HepG2 (cell line): ENCODE measurements around the gene MED15. TPM values are rescaled to one million over a fixed set of nuclear protein-coding genes. Genes with fewer than 3 reads are reported as not detected.

Experiments used
- AHDC1 ChIP-seq: sonication (generic); formaldehyde crosslinking; IDR thresholded peaks from 2 replicates; pipeline ENCODE4 v1.5.1; 2020; ENCODE audit warnings: mild to moderate bottlenecking, missing genetic modification reagents, borderline replicate concordance
- ASH2L ChIP-seq: fragments of 300-600, 200-600 bp; sonication (generic); IDR thresholded peaks from 2 replicates; pipeline ENCODE4 v1.7.0; 2017; ENCODE audit warnings: low read depth, mild to moderate bottlenecking, moderate library complexity, mixed read lengths, low read length; ENCODE audit not compliant: insufficient read length
- ATF7 ChIP-seq, 2 experiments: fragments of 450-650 bp in 1 of 2; sonication (generic) in 1 of 2; formaldehyde crosslinking in 1 of 2; IDR thresholded peaks; 2 replicates each; pipeline versions ENCODE4 v1.4.0 to v1.6.1; 2016 to 2020; ENCODE audit warnings: antibody characterized with exemption in 1 of 2, mild to moderate bottlenecking in 1 of 2, missing genetic modification reagents in 1 of 2
- BHLHE40 ChIP-seq: IDR thresholded peaks from 2 replicates; pipeline ENCODE4 v1.6.1; 2011; ENCODE audit warnings: low read length, improper control_type of control experiment
- FOSL2 ChIP-seq: sonication (generic); formaldehyde crosslinking; IDR thresholded peaks from 2 replicates; pipeline ENCODE4 v1.4.0; 2020; ENCODE audit warnings: missing genetic modification reagents
- HDAC1 ChIP-seq: sonication (generic); formaldehyde crosslinking; IDR thresholded peaks from 2 replicates; pipeline ENCODE4 v1.5.1; 2020; ENCODE audit warnings: mild to moderate bottlenecking, missing genetic modification reagents
- KAT8 ChIP-seq: IDR thresholded peaks from 2 replicates; pipeline ENCODE4 v1.6.1; 2016; ENCODE audit warnings: missing genetic modification reagents, missing compliant biosample characterization
- SAFB2 ChIP-seq: sonication (generic); formaldehyde crosslinking; IDR thresholded peaks from 2 replicates; pipeline ENCODE4 v1.5.1; 2020; ENCODE audit warnings: missing genetic modification reagents, low read depth, mild to moderate bottlenecking, borderline replicate concordance
- TMF1 ChIP-seq: sonication (generic); formaldehyde crosslinking; IDR thresholded peaks from 2 replicates; pipeline ENCODE4 v1.8.1; 2022; ENCODE audit warnings: low read depth, missing genetic modification reagents
- ZMYM4 ChIP-seq: sonication (generic); formaldehyde crosslinking; IDR thresholded peaks from 2 replicates; pipeline ENCODE4 v1.8.1; 2023; ENCODE audit warnings: mild to moderate bottlenecking, missing genetic modification reagents
- ZNF136 ChIP-seq: sonication (generic); formaldehyde crosslinking; IDR thresholded peaks from 2 replicates; pipeline ENCODE4 v1.8.1; 2022; ENCODE audit warnings: low read depth, mild to moderate bottlenecking, moderate library complexity, missing genetic modification reagents
- ZNF75D ChIP-seq: sonication (generic); formaldehyde crosslinking; IDR thresholded peaks from 2 replicates; pipeline ENCODE4 v1.8.1; 2023; ENCODE audit warnings: missing genetic modification reagents, mild to moderate bottlenecking, borderline replicate concordance
- ZNF772 ChIP-seq: sonication (generic); formaldehyde crosslinking; IDR thresholded peaks from 2 replicates; pipeline ENCODE4 v1.5.0; 2020; ENCODE audit warnings: mild to moderate bottlenecking, missing genetic modification reagents
- ZNF839 ChIP-seq: sonication (generic); formaldehyde crosslinking; IDR thresholded peaks from 2 replicates; pipeline ENCODE4 v1.4.0; 2020; ENCODE audit warnings: missing genetic modification reagents, mild to moderate bottlenecking, borderline replicate concordance
- polyA plus RNA-seq, 8 experiments: library from polyadenylated mRNA; depleted of rRNA in 3 of 8; stranded (reverse) in 7 of 8; unstranded in 1 of 8; fragments of >200 nt; fragmentation: Illumina TruSeq in 4 of 8; extraction: Trizol in 4 of 8; gene quantifications; 2 replicates each; pipeline versions ENCODE4 v1.2.1 to v1.2.3, GENCODE V29; 2011 to 2016; ENCODE audit warnings: low read depth in 4 of 8, missing spikeins in 1 of 8, mixed read lengths in 1 of 8; ENCODE audit not compliant: insufficient read depth in 1 of 8
- total RNA-seq, 5 experiments: library from RNA; depleted of rRNA; stranded (reverse); fragments of >200 nt; fragmentation: Illumina TruSeq; extraction: Trizol; gene quantifications; 2 replicates each; pipeline ENCODE4 v1.2.3, GENCODE V29; 2016; ENCODE audit warnings: low read depth in 1 of 5
- TF ChIP-seq, protein P1 (sequence below): sonication (generic); formaldehyde crosslinking; IDR thresholded peaks from 2 replicates; pipeline ENCODE4 v1.4.0; 2020; ENCODE audit warnings: missing genetic modification reagents
- TF ChIP-seq, protein P2 (sequence below): IDR thresholded peaks from 2 replicates; pipeline ENCODE4 v1.6.1; 2016
- TF ChIP-seq, protein P3 (sequence below): sonication (generic); formaldehyde crosslinking; IDR thresholded peaks from 2 replicates; pipeline ENCODE4 v1.5.1; 2020; ENCODE audit warnings: missing genetic modification reagents, mild to moderate bottlenecking, borderline replicate concordance

Gene MED15
- total and polyA plus RNA-seq, 2 of the 13 experiments (the other 11 are each of a cell fraction or from before 2014, with no cell fraction given): 14.3 to 27.0 TPM

DNA sequence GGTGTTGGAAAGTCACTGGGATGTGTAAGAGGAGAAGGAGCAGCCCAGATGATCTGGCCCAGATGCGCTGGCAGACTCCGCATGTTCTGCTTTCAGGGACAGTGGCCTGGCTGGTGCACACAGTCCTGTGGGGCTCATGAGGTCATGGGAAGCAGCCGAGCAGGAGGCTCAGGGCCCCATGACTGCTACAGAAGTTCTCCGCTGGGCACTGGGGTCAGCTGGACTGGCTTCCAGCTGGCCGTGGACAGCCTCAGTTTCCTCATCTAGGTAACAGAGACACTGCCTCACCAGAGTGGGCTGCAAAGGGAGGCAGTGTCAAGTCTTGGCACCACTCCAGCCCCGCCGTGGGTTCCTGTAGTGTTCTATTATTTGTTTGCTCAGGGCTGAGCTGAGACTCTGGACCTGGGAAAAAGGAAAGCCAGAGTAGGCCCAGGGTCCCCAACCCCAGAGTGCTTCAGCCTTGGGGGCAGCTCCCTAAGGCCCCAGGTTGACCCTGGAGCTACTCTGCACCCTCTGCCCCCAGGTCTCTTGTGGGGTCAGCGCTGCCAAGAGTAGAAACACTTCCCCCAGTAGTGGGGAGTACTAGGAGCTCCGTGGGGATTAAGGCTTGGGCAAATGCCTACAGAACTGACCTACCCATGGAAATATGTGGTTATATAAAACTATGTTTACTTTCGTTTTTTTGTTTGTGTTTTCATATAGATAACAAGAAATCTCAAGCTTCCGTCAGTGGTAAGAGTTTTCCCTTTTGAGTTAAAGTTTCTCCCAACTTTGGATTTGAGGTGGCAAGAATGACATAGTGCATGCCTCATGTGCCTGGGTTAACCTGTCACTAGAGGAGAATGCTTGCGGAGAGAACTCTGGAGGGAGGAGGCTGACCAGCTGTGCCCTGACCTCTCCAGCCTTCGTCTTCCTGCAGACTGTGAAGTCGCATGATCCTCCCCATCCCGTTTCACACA, 45.3 kb downstream of the MED15 start (continued):
- TF ChIP-seq, protein P1, sequence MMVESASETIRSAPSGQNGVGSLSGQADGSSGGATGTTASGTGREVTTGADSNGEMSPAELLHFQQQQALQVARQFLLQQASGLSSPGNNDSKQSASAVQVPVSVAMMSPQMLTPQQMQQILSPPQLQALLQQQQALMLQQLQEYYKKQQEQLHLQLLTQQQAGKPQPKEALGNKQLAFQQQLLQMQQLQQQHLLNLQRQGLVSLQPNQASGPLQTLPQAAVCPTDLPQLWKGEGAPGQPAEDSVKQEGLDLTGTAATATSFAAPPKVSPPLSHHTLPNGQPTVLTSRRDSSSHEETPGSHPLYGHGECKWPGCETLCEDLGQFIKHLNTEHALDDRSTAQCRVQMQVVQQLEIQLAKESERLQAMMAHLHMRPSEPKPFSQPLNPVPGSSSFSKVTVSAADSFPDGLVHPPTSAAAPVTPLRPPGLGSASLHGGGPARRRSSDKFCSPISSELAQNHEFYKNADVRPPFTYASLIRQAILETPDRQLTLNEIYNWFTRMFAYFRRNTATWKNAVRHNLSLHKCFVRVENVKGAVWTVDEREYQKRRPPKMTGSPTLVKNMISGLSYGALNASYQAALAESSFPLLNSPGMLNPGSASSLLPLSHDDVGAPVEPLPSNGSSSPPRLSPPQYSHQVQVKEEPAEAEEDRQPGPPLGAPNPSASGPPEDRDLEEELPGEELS (CRISPR knock-in tag): peak; percentile 35
- peak; percentile 57; the same call in 1 of the 2 replicates for TF ChIP-seq AHDC1 (CRISPR knock-in tag)
- TF ChIP-seq ATF7 (IDR thresholded peaks at IDR 0.05): 0 out of 2 replicates have a peak, but pooled peaks have one; percentile 9
- no peak; the same call in 1 of the 2 replicates for TF ChIP-seq ATF7 (CRISPR knock-in tag; IDR thresholded peaks at IDR 0.05)
- peak; percentile 42; the same call in 1 of the 2 replicates for TF ChIP-seq FOSL2 (CRISPR knock-in tag)
- TF ChIP-seq HDAC1 (CRISPR knock-in tag): peak; percentile 19; the same call in 1 of the 2 replicates
- TF ChIP-seq ZMYM4 (CRISPR knock-in tag): 0 out of 2 replicates have a peak, but pooled peaks have one; percentile 12
- TF ChIP-seq KAT8: 0 out of 2 replicates have a peak, but pooled peaks have one; percentile 23
- peak; percentile 48; the same call in 1 of the 2 replicates for TF ChIP-seq BHLHE40
- no peak for TF ChIP-seq ZNF75D (CRISPR knock-in tag)
- TF ChIP-seq ZNF136 (CRISPR knock-in tag): 0 out of 2 replicates have a peak, but pooled peaks have one; percentile 48
- TF ChIP-seq ASH2L: peak; percentile 97
- TF ChIP-seq ZNF772: 0 out of 2 replicates have a peak, but pooled peaks have one; percentile 32
- TF ChIP-seq, protein P2, sequence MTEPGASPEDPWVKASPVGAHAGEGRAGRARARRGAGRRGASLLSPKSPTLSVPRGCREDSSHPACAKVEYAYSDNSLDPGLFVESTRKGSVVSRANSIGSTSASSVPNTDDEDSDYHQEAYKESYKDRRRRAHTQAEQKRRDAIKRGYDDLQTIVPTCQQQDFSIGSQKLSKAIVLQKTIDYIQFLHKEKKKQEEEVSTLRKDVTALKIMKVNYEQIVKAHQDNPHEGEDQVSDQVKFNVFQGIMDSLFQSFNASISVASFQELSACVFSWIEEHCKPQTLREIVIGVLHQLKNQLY (CRISPR knock-in tag): peak; percentile 62; the same call in 1 of the 2 replicates
- no peak for TF ChIP-seq SAFB2 (CRISPR knock-in tag)
- TF ChIP-seq TMF1 (CRISPR knock-in tag): no peak
- TF ChIP-seq, protein P3, sequence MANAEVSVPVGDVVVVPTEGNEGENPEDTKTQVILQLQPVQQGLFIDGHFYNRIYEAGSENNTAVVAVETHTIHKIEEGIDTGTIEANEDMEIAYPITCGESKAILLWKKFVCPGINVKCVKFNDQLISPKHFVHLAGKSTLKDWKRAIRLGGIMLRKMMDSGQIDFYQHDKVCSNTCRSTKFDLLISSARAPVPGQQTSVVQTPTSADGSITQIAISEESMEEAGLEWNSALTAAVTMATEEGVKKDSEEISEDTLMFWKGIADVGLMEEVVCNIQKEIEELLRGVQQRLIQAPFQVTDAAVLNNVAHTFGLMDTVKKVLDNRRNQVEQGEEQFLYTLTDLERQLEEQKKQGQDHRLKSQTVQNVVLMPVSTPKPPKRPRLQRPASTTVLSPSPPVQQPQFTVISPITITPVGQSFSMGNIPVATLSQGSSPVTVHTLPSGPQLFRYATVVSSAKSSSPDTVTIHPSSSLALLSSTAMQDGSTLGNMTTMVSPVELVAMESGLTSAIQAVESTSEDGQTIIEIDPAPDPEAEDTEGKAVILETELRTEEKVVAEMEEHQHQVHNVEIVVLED: 0 out of 2 replicates have a peak, but pooled peaks have one; percentile 25
- no peak for TF ChIP-seq ZNF839 (CRISPR knock-in tag)
